ENCODE data around the gene CDH15. TPM values are rescaled to one million over a fixed set of nuclear protein-coding genes. Genes with fewer than 3 reads are reported as not detected.

Gene CDH15
- polyA plus RNA-seq, 3 donors = 0.09 TPM; not detected in 2

GRCh38 chr16:89139907-89140361 lies 31.6 kb upstream of the CDH15 start:
- WGBS, 3 donors = 94 to 96% (median 94%) methylated on average over 11 to 12 of the region's 12 CpGs
- H3K27ac ChIP-seq (ENCODE audit: low read depth, low read length) = no peak overlapping the region

GRCh38 chr16:89140401-89140800 lies 31.1 kb upstream of the CDH15 start:
- 93 to 95% (median 93%) methylated on average over 13 of the region's 13 CpGs for WGBS, 3 donors
- H3K27ac ChIP-seq (ENCODE audit: low read depth, low read length) = no peak overlapping the region

GRCh38 chr16:89140981-89141883 lies 30.3 kb upstream of the CDH15 start:
- WGBS, 3 donors = 92 to 93% (median 93%) methylated on average over 31 of the region's 31 CpGs
- H3K27ac ChIP-seq (ENCODE audit: low read depth, low read length) = no peak overlapping the region

- 95 to 98% (median 96%) methylated on average over 13 of the region's 13 CpGs for WGBS, 3 donors
- no peak overlapping the region for H3K27ac ChIP-seq (ENCODE audit: low read depth, low read length)
Measured at GRCh38 chr16:89141884-89142267, 29.7 kb upstream of the CDH15 start.

GRCh38 chr16:89142474-89143195 lies 28.9 kb upstream of the CDH15 start:
- H3K27ac ChIP-seq (ENCODE audit: low read depth, low read length) = no peak overlapping the region
- WGBS, 3 donors = 92 to 96% (median 92%) methylated on average over 13 of the region's 13 CpGs

GRCh38 chr16:89143201-89143741 lies 28.3 kb upstream of the CDH15 start:
- H3K27ac ChIP-seq (ENCODE audit: low read depth, low read length) = no peak overlapping the region
- 95 to 96% (median 95%) methylated on average over 16 to 17 of the region's 17 CpGs for WGBS, 3 donors

- 89 to 92% (median 91%) methylated on average over 22 of the region's 22 CpGs for WGBS, 3 donors
- H3K27ac ChIP-seq (ENCODE audit: low read depth, low read length) = no peak overlapping the region
Measured at GRCh38 chr16:89143911-89144675, 27.5 kb upstream of the CDH15 start.

- H3K27ac ChIP-seq (ENCODE audit: low read depth, low read length) = no peak overlapping the region
- WGBS, 3 donors = 79 to 94% (median 90%) methylated on average over 5 to 6 of the region's 6 CpGs
Measured at GRCh38 chr16:89144681-89145080, 26.9 kb upstream of the CDH15 start.

GRCh38 chr16:89145406-89146161 lies 26.0 kb upstream of the CDH15 start:
- WGBS, 3 donors = 95 to 96% (median 96%) methylated on average over 25 of the region's 25 CpGs

GRCh38 chr16:89146211-89147005 lies 25.1 kb upstream of the CDH15 start:
- WGBS, 3 donors = 97 to 98% (median 97%) methylated on average over 19 to 21 of the region's 21 CpGs

More at GRCh38 chr16:89145406-89146161, 26.0 kb upstream of the CDH15 start:
- no peak overlapping the region for H3K27ac ChIP-seq (ENCODE audit: low read depth, low read length)

GRCh38 chr16:89147085-89147817 lies 24.3 kb upstream of the CDH15 start:
- H3K27ac ChIP-seq (ENCODE audit: low read depth, low read length) = no peak overlapping the region
- WGBS, 3 donors = 77 to 87% (median 82%) methylated on average over 7 to 10 of the region's 11 CpGs

More at GRCh38 chr16:89146211-89147005, 25.1 kb upstream of the CDH15 start:
- no peak overlapping the region for H3K27ac ChIP-seq (ENCODE audit: low read depth, low read length)

- WGBS, 3 donors = 97 to 99% (median 98%) methylated on average over 9 of the region's 9 CpGs
Measured at GRCh38 chr16:89149386-89149785, 22.2 kb upstream of the CDH15 start.

GRCh38 chr16:89150090-89150835 lies 21.3 kb upstream of the CDH15 start:
- H3K27ac ChIP-seq (ENCODE audit: low read depth, low read length) = no peak overlapping the region
- 86 to 98% (median 97%) methylated on average over 18 of the region's 18 CpGs for WGBS, 3 donors

More at GRCh38 chr16:89149386-89149785, 22.2 kb upstream of the CDH15 start:
- H3K27ac ChIP-seq (ENCODE audit: low read depth, low read length) = no peak overlapping the region

GRCh38 chr16:89150981-89151380 lies 20.6 kb upstream of the CDH15 start:
- WGBS, 3 donors = 96% methylated on average over 8 of the region's 8 CpGs
- H3K27ac ChIP-seq (ENCODE audit: low read depth, low read length) = no peak overlapping the region

GRCh38 chr16:89152831-89153700 lies 18.5 kb upstream of the CDH15 start:
- 86 to 92% (median 89%) methylated on average over 40 to 41 of the region's 41 CpGs for WGBS, 3 donors
- no peak overlapping the region for H3K27ac ChIP-seq (ENCODE audit: low read depth, low read length)

All from adipose tissue (tissue), 3 donors.